HCT116 (cell line): ENCODE measurements around the gene ZNF592. TPM values are rescaled to one million over a fixed set of nuclear protein-coding genes. Genes with fewer than 3 reads are reported as not detected.

Experiments
- ATAC-seq: fragments of 200-7000 bp; cut with Tn5 transposase; 2 replicates; pipeline ENCODE4 v1.9.1; 2020; ENCODE audit warnings: mild to moderate bottlenecking, moderate library complexity
- BruUV-seq: library from RNA; stranded (reverse); fragments of 400-500 nt; replicated peaks from 2 replicates; lab custom pipeline; 2021; lab: Mats Ljungman, UMichigan
- CTCF ChIA-PET: fragments of 300-600 bp; sonication (Branson Sonifier 250); formaldehyde crosslinking; loops from one replicate; lab custom pipeline; 2021; ENCODE audit warnings: antibody characterized with exemption; lab: Charles Lee
- POLR2A ChIA-PET: fragments of 300-600, 350-600 bp; sonication (Branson Sonifier 250); formaldehyde crosslinking; loops from one replicate; lab custom pipeline; 2021; ENCODE audit warnings: antibody characterized with exemption; lab: Charles Lee
- RAD21 ChIA-PET, 2 experiments: fragments of 300-600 bp; sonication (Branson Sonifier 250); formaldehyde crosslinking; loops; one replicate each; lab custom pipeline; 2023; ENCODE audit warnings: low total read pairs in 2 of 2; ENCODE audit not compliant: uncharacterized antibody in 2 of 2, unreplicated experiment in 2 of 2, low non-redundant PET in 1 of 2; lab: Charles Lee
- DNase-seq: peaks from one replicate; pipeline ENCODE4 v3.0.0-alpha.2; 2010; ENCODE audit warnings: low read depth, low spot score
- H2AFZ ChIP-seq: fragments of 200-600 bp; shearing (Covaris generic), sonication (generic); 2 replicates; pipeline ENCODE4 v1.6.1; 2017; ENCODE audit warnings: low read depth, mixed run types, mixed read lengths, antibody characterized with exemption, low read length; ENCODE audit not compliant: poor library complexity, severe bottlenecking
- H3K27ac ChIP-seq: 2 replicates; pipeline ENCODE4 v1.5.1; 2012; ENCODE audit warnings: low read depth, low read length
- H3K27me3 ChIP-seq: fragments of 200-600 bp; sonication (generic); 2 replicates; pipeline ENCODE4 v1.6.1; 2016; ENCODE audit warnings: mixed run types, low read length, mixed read lengths; ENCODE audit not compliant: insufficient read depth
- H3K36me3 ChIP-seq, 2 experiments: fragments of 200-500 bp in 1 of 2; fragments of 200-600 bp in 1 of 2; sonication (Bioruptor generic) in 1 of 2; sonication (generic) in 1 of 2; 2 replicates each; pipeline versions ENCODE4 v1.5.1 to v1.6.1; 2014 to 2016; ENCODE audit warnings: low read length in 2 of 2, inconsistent platforms in 1 of 2, mixed read lengths in 1 of 2, mixed run types in 1 of 2; ENCODE audit not compliant: insufficient read depth in 2 of 2, control insufficient read depth in 1 of 2
- H3K4me1 ChIP-seq, 2 experiments: fragments of 200-600 bp in 1 of 2; sonication (generic) in 1 of 2; 2 replicates each; pipeline versions ENCODE4 v1.5.1 to v1.6.1; 2012 to 2017; ENCODE audit warnings: low read length in 2 of 2, inconsistent platforms in 1 of 2, mild to moderate bottlenecking in 1 of 2, mixed read lengths in 1 of 2, mixed run types in 1 of 2, moderate library complexity in 1 of 2; ENCODE audit not compliant: insufficient read depth in 2 of 2, control insufficient read depth in 1 of 2
- H3K4me2 ChIP-seq: fragments of 200-600 bp; sonication (generic); 2 replicates; pipeline ENCODE4 v1.6.1; 2017; ENCODE audit warnings: mixed run types, low read length, mixed read lengths
- H3K4me3 ChIP-seq, 2 experiments: fragments of 200-600 bp in 1 of 2; sonication (generic) in 1 of 2; replicated peaks in 1 of 2; 2 replicates each; pipeline ENCODE4 v1.5.1; 2011 to 2016; ENCODE audit warnings: low read length in 2 of 2, control low read depth in 1 of 2, low read depth in 1 of 2, mild to moderate bottlenecking in 1 of 2, mixed read lengths in 1 of 2, mixed run types in 1 of 2
- H3K79me2 ChIP-seq: fragments of 200-600 bp; sonication (generic); 2 replicates; pipeline ENCODE4 v1.6.1; 2017; ENCODE audit warnings: mild to moderate bottlenecking, mixed run types, low read length, moderate library complexity, mixed read lengths; ENCODE audit not compliant: insufficient read depth
- H3K9ac ChIP-seq: fragments of 200-600 bp; sonication (generic); 2 replicates; pipeline ENCODE4 v1.6.1; 2016; ENCODE audit warnings: low read length, mixed read lengths
- H3K9me2 ChIP-seq: fragments of 200-600 bp; sonication (generic), shearing (Covaris generic); 2 replicates; pipeline ENCODE4 v1.6.1; 2017; ENCODE audit warnings: mixed run types, mild to moderate bottlenecking, moderate library complexity; ENCODE audit not compliant: insufficient read depth
- H3K9me3 ChIP-seq, 2 experiments: fragments of 200-500 bp in 1 of 2; fragments of 200-600 bp in 1 of 2; sonication (Bioruptor generic) in 1 of 2; sonication (generic) in 1 of 2; 2 replicates each; pipeline ENCODE4 v1.6.1; 2014 to 2017; ENCODE audit warnings: low read length in 2 of 2, mixed read lengths in 2 of 2, inconsistent platforms in 1 of 2, low read depth in 1 of 2, mild to moderate bottlenecking in 1 of 2, mixed run types in 1 of 2, moderate library complexity in 1 of 2; ENCODE audit not compliant: control insufficient read depth in 1 of 2, insufficient read depth in 1 of 2
- H4K20me1 ChIP-seq: fragments of 200-600 bp; sonication (generic), shearing (Covaris generic); 2 replicates; pipeline ENCODE4 v1.6.1; 2017; ENCODE audit warnings: mixed run types, mild to moderate bottlenecking, moderate library complexity; ENCODE audit not compliant: insufficient read depth
- CBX3 ChIP-seq: IDR thresholded peaks from 2 replicates; pipeline ENCODE4 v1.6.1; 2012; ENCODE audit warnings: low read depth
- CEBPB ChIP-seq: IDR thresholded peaks from 2 replicates; pipeline ENCODE4 v1.6.1; 2012; ENCODE audit warnings: low read depth
- EGR1 ChIP-seq: IDR thresholded peaks from 2 replicates; pipeline ENCODE4 v1.6.1; 2012; ENCODE audit warnings: low read depth
- RAD21 ChIP-seq: IDR thresholded peaks from 2 replicates; pipeline ENCODE4 v1.6.1; 2012; ENCODE audit warnings: low read depth, mild to moderate bottlenecking
- TCF7L2 ChIP-seq: IDR thresholded peaks from 2 replicates; pipeline ENCODE4 v1.7.0; 2011; ENCODE audit warnings: borderline replicate concordance, inconsistent platforms; ENCODE audit not compliant: insufficient read depth, insufficient read length; ENCODE audit errors: extremely low read depth
- intact Hi-C: fragments of 100-400 bp; cut with micrococcal nuclease; formaldehyde crosslinking; loops from 2 replicates; pipeline ENCODE4 v1.10.0; 2022
- total RNA-seq: library from RNA; stranded (reverse); gene quantifications from one replicate; pipeline ENCODE4 v1.2.1, GENCODE V29; 2021; ENCODE audit not compliant: unreplicated experiment
- TF ChIP-seq, protein P1 (sequence below): IDR thresholded peaks from 2 replicates; pipeline ENCODE4 v1.6.1; 2011; ENCODE audit warnings: mild to moderate bottlenecking, low read length, moderate library complexity; ENCODE audit not compliant: insufficient replicate concordance; ENCODE audit errors: extremely low read depth
- TF ChIP-seq, protein P2 (sequence below), 3 experiments: fragments of 200-600 bp in 1 of 3; sonication (generic) in 1 of 3; IDR thresholded peaks in 2 of 3; conservative IDR thresholded peaks in 1 of 3; 2 replicates each; pipeline ENCODE4 v1.5.1; 2012 to 2017; ENCODE audit warnings: low read depth in 2 of 3, low read length in 2 of 3, antibody characterized with exemption in 1 of 3, borderline replicate concordance in 1 of 3, control low read depth in 1 of 3, mild to moderate bottlenecking in 1 of 3, mixed read lengths in 1 of 3, mixed run types in 1 of 3, moderate library complexity in 1 of 3; ENCODE audit not compliant: insufficient read depth in 1 of 3

ZNF592 gene
- total RNA-seq, 1 experiment from 2014 or later: 26.4 TPM

DNA sequence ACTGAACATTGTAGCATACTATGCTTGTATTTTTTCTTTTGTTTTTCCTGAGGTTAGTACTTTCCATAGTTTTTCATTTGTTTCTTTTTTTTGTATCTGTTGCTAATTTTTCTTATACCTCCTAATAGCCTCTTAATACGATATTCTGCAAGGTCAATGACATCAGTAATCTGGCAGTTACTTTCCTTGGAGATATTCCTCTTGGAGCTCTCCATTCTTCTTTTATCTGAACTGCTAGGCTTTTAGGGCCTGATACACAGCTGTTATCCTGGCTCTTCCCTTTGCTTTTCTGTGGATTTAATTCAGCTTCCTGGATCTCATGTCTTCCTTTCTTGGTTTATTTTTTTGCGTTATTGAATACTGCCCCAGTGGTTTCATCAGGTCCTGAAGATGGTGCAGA, 81.6 kb downstream of the ZNF592 start:
- H3K4me3 ChIP-seq: no peak overlapping the region
- DNase-seq (no peak), ATAC-seq (no peak)
- BruUV-seq: no TSS peak
- H3K79me2 ChIP-seq: no peaks in the 10 kb centered on the region
- no peak overlapping the region for H2AFZ ChIP-seq
- no peaks in the 10 kb centered on the region for H3K27me3 ChIP-seq
- no peaks in the 10 kb centered on the region for H3K9me3 ChIP-seq
- H3K4me1 ChIP-seq: peaks cover 0 to 21% of the 10 kb centered on the region in 2 experiments; a peak in 3 of 4 replicates
- H3K4me2 ChIP-seq: no peak overlapping the region
- ChIA-PET POLR2A (no interaction called here), RAD21 (no interaction called here), CTCF (interaction anchor here (1.5 kb wide), 1 partner anchor 48 kb away, joined by 4 read pairs; no protein-coding TSS in a partner anchor)
- TF ChIP-seq EGR1 (no peak), CEBPB (no peak), TCF7L2 (no peak), CBX3 (no peak), RAD21 (no peak)
- TF ChIP-seq, protein P1, sequence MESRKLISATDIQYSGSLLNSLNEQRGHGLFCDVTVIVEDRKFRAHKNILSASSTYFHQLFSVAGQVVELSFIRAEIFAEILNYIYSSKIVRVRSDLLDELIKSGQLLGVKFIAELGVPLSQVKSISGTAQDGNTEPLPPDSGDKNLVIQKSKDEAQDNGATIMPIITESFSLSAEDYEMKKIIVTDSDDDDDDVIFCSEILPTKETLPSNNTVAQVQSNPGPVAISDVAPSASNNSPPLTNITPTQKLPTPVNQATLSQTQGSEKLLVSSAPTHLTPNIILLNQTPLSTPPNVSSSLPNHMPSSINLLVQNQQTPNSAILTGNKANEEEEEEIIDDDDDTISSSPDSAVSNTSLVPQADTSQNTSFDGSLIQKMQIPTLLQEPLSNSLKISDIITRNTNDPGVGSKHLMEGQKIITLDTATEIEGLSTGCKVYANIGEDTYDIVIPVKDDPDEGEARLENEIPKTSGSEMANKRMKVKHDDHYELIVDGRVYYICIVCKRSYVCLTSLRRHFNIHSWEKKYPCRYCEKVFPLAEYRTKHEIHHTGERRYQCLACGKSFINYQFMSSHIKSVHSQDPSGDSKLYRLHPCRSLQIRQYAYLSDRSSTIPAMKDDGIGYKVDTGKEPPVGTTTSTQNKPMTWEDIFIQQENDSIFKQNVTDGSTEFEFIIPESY: no peak
- TF ChIP-seq, protein P2, sequence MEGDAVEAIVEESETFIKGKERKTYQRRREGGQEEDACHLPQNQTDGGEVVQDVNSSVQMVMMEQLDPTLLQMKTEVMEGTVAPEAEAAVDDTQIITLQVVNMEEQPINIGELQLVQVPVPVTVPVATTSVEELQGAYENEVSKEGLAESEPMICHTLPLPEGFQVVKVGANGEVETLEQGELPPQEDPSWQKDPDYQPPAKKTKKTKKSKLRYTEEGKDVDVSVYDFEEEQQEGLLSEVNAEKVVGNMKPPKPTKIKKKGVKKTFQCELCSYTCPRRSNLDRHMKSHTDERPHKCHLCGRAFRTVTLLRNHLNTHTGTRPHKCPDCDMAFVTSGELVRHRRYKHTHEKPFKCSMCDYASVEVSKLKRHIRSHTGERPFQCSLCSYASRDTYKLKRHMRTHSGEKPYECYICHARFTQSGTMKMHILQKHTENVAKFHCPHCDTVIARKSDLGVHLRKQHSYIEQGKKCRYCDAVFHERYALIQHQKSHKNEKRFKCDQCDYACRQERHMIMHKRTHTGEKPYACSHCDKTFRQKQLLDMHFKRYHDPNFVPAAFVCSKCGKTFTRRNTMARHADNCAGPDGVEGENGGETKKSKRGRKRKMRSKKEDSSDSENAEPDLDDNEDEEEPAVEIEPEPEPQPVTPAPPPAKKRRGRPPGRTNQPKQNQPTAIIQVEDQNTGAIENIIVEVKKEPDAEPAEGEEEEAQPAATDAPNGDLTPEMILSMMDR (IDR thresholded peaks at IDR 0.05 in 2 of 3, conservative IDR thresholded peaks at IDR 0.05 in 1 of 3; ENCODE audit: borderline replicate concordance in 1 of 3, insufficient read depth in 1 of 3, low read depth in 2 of 3, low read length in 2 of 3): no peak
- no peak overlapping the region for H3K27ac ChIP-seq
- intact Hi-C loops: no loop called here
- H3K9me2 ChIP-seq: no peaks in the 10 kb centered on the region
- H4K20me1 ChIP-seq: no peaks in the 10 kb centered on the region
- no peak overlapping the region for H3K9ac ChIP-seq
- H3K36me3 ChIP-seq: no peaks in the 10 kb centered on the region
